Measurements from ENCODE around the gene TOX3.

Gene TOX3

DNA sequence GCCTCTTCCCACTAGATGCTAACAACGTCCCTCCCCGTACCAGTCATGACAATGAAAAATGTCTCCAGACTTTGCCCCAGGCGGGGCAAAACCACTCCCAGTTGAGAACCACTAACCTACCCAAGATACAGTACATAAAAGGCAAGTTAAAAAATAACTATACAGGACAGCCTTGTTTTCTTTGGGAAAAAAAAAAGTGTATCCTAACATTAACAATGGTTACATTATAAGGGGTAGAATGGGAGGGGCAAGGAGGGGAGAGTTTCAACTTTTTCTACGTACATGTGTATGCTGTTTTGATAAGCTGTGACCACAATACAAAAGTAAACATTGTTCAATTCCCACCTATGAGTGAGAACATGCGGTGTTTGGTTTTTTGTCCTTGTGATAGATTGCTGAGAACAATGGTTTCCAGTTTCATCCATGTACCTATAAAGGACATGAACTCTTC, 94.9 kb downstream of the TOX3 start:
- DNase-seq (ENCODE audit: low spot score) = no peak

DNA sequence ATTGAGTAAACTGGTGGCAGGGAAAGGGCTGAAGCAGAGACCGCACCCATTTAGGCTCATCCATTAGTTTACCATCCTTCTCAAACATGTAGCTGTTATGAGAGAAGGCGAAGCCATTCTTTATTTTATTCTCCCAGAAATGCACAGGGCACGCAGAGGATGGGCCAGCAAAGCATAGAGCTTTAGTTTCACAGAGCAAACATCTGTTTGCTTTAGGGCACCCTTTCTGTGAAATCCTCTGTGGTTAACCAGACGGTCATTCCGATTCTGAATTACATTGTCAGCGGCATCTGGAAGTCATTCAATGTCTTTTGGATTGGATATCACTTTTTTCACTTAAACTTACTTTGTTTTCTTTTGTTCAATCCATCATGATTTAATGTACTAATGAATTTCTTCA, 96.0 kb downstream of the TOX3 start:
- DNase-seq (ENCODE audit: low spot score) = no peak

DNA sequence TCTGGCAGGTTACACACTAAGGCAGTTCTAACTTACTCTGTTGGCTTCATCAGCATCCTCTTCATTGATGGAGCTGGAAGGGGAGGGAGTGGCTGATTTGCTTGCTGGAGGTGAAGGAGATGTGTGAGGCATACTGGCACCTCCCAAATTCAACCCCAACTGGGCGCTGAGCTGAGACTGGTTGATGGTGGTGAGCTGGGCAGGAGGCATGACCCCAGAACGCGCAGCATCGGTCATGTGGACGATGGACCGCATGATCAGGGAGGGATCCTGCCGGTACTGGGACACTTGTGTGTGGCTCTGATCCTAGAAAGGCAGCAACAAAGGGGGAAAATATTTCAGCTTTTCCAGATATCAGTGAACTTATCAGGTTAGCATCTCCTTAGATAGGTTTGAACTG, 96.7 kb downstream of the TOX3 start:
- no peak for DNase-seq (ENCODE audit: low spot score)

DNA sequence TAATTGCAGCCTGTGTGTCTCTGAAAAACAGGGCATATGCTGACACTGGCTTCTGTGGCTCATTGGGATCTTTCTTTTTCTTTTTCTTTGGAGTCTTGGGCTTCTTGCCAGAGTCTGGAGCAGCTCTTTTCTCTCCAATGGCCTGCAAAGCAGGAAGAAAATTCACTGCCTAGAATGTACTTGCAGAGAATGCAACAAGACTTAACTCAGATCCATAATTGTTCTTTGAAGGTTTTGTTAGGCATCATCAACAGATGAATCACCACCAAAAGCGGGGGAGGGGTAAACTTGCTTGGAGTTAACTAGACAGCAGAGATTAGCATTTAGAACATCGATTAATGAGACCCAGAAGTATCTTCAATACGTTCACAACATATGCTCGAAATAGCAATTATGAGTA, 100.9 kb downstream of the TOX3 start:
- no peak for DNase-seq (ENCODE audit: low spot score)

DNA sequence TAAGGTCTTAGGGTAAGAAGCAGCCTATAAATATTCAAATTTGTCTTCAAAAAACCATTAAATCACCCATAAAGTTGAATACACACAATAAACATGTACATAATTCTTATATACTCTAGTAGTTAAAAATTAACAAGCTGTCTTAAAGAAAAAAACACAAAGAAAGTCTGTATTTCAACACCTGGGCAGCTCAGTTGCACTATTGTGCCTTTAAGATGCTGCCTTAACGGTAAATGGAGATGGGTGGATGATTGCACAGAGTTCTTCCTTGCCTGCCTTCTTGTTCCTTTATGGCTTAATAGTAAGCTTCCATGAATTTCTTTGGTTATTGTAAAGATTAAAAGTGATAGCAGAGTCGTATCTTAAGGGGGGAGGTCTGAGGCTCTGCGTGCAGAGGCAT, 105.1 kb downstream of the TOX3 start:
- DNase-seq (ENCODE audit: low spot score) = no peak

DNA sequence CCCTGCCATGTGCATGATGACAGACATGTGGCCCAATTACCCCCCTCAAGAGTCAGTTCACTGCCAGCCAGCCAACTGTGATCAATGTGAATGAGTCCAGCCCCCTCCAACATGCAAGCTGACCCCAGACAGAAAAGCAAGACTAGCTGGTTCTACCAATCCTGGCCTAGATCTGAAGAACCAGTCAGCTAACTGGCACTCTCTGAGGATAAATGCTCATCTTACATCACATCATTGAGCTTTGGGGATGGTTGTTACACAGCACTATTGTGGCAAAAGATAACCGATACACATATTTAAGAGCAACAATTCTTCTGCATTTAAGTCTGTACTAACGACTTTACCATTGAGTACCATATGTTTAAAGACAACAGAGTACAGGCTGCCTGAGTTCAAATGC, 106.7 kb downstream of the TOX3 start:
- DNase-seq (ENCODE audit: low spot score) = no peak

DNA sequence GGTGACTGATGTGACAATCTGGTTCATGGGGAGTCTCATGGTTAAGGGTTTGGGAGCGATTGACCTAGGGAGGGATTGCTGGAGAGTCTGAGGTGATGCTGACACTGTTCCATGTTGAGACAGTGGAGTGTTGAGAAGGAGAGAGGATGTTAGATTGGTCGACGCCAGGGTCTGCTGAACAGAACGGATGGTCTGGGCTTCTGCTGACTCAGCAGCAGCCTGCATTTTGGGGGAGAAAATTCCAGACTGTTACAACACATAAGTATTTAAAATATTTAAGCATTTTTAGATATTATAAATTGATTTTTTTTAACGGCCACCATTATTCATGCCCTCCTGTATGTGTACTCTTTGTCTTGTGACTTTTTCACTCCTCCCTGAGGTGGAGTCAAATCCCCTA, 107.2 kb downstream of the TOX3 start:
- no peak for DNase-seq (ENCODE audit: low spot score)

DNA sequence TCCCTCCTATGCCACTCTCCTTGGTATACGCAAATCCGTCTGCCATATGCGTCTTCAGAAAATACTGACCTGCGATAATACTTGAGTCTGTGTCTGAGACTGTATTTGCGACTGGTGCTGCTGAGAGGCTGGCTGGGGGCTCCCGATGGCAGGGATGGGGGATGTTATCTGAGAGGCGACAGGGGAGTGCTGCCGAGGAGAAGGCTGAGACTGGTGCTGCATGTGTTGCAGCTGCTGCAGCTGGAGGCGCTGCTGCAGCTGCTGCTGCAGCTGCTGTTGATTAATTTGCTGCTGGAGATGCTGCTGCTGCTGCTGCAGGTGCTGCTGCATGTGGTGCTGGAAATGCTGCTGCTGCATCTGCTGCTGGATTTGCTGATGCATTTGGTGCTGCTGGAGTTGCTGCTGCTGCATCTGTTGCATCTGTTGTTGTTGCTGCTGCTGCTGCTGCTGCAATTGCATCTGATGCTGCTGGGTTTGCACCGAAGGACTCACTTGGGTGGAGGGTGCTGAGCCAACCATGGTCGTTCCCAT, 107.7 kb downstream of the TOX3 start:
- no peak for DNase-seq (ENCODE audit: low spot score)

DNA sequence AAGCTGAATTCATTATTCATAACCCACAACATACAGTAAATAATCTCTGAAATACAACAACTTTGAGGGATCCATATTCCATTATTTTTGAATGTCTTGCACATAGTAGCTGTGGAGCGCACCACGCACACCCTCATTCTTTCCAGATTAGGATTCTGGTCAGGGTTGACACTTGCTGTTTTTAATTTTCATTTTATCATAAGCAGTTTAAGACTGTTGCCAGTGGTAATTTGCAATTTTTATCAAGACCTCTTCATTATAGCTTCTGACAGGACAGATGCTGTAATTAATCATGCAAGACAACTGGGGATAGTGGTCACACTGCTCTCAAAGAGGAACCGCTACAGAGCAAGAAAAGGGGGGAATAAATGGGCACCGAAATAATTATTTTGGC, 109.7 kb downstream of the TOX3 start:
- no peak for DNase-seq (ENCODE audit: low spot score)

DNA sequence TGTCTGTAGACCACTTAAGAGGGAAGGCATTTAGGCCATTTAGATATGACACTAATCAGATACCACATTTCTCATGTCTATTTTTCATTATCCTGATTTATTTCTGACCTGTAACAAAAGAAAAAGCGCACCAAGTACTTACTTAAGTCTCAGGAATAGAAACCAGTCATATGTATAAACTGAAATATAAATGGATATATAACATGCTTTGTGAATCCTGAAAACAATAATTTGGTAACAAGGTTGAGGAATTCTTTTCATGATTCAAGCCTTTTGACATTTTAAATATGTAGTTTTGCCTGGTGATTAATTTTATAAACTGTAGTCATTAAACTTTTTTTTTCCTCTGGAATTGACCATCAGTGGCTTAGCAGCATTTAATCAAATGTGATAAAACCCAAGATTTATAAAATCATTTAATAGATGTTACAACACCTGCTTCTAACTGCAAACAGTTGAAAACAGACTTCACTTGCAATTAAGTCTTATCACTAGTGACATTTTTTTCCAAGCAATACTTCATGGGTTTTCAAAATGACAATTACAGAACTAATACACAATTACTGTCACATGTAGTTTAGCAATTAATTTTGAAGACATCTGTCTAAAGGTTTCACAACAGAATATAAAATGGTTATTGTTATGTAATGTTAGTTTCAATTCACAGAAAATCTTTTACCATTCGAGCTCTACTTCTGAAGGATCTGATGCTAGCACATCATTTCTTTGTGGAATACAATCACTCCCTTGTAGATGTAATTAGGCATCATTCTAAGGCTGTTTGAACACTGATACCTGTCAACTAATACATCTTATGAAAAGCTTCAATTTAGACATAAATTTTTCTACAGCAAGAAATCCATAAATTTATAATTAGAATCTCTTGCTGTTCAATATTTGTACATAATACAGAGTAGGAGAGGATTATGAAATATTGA, 110.3 kb downstream of the TOX3 start:
- no peak for DNase-seq (ENCODE audit: low spot score)

DNA sequence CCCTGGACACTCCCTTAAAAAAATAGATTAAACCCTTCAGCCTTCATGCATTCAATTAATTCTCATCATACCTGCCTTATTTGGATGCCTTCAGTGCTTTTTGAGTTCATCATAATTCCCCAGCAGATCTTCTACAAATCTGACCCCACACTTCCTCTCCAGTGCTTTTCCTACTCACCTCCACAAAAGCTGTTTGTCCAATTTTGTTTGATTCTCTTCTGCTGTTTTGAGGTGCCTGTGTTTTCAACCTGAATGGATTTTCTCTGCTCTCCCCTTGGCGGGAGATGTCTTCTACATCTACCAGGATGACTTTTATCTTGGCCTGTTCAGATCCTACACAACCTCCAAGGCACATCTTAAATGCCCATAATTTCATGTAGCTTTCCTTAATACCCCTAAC, 112.7 kb downstream of the TOX3 start:
- DNase-seq (ENCODE audit: low spot score) = no peak

DNA sequence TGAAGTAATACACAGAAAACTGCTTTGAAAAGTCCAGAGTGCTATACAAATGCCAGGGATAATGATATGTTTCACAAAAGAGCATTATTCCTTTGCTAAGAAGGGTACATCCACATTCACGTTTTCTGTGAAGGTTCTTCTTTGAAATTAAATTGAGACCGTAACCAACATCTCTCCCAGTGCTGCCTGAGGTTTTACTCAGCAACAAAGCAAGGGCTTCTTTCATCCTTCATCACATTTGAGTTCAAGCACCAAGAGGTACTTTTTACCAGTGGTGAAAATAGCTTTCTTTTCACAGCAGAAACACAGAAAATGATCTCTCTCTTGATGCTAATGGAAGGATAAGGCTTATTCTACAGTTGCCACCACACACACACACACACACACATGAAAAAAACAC, 113.3 kb downstream of the TOX3 start:
- DNase-seq (ENCODE audit: low spot score) = no peak

DNA sequence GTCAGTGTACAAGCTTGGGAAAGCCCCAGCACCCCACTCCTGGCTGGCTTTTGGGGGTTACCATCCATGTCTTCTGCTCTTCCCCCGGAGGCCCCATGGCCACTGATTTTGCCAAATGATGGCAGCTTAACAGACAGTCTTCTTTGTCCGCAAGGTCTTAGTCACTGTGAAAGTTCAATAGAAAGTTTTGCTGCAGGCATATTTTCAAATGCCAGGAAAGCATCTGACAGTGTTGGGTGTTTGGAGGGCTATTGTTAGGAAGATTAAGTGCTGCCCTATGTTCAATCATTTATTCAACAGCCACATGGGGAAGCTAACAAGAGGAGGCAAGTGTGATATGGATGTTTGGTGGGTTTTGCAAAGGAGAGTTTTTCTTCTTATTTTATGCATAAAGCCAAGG, 122.4 kb downstream of the TOX3 start:
- DNase-seq (ENCODE audit: low spot score) = no peak

DNA sequence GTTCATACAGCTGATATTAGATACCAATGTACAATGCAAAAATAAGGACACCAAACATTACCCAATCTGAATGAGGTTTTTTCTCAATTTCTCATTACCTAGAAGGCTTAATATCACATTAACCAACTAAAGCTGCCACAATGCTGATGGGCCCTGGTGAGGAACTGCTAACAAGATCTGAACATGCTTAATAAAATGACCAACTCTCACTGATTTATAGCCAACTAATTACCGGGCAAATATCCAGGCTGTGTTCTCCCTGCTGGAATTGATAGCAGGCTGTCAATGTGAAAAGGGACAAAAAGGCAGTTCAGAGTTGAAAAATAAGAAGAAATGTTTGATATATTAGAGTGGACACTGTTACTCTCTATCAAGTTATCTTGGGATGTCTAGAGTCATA, 124.6 kb downstream of the TOX3 start:
- no peak for DNase-seq (ENCODE audit: low spot score)

DNA sequence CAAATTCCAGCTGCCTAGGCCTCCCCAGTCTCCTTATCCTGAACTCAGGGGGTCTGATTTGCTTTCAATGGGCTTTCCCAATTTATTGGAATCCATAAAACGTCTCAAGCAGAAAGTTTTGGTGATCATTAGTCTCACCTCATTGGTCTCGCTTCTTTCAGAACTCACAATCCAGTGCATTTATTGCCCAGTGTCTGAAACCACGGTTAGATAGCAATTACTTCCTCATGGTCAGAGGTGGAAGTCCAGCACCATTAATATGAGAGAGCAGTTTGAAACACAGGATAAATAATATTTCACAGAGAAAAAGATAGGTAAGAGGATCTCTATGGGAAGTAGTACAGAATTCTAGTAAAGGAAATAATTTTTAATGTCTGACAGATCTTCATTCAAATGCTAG, 128.7 kb downstream of the TOX3 start:
- DNase-seq (ENCODE audit: low spot score) = no peak

DNA sequence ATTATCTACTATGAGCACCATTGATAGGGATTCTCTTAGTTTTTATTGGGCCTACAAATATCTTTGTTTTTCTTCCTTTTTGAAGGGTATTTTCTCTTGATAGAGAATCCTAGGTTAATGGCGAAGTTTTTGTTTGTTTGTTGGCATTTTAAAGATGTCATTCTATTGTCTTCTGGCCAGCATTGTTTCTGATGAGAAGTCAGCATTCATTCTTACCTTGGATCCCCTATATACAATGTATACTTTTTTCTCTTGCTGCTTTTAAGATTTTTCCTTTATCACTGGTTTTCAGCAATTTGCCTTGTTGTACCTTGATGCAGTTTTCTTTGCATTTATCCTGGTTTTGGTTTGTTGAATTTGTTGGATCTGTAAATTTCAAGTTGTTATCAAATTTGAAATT, 130.1 kb downstream of the TOX3 start:
- no peak for DNase-seq (ENCODE audit: low spot score)

DNA sequence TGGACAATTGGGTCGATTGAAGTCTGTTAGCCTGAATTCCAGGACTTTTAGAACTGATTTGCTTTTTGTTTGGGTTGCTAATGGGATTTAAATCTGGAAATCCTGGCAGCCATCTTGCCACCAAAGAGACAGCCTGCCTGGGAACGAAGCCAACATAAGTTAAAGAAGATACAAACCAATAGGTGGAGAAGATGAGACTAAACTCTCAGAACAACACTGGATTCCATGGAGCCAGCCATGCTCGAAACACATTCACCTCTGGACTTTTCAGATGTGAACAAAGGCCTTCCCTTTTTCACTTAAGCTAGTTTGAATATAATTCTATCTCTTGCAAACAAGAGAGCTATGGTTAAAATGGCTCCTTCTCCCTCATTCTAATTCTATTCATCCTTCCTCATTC, 135.9 kb downstream of the TOX3 start:
- no peak for DNase-seq (ENCODE audit: low spot score)

DNA sequence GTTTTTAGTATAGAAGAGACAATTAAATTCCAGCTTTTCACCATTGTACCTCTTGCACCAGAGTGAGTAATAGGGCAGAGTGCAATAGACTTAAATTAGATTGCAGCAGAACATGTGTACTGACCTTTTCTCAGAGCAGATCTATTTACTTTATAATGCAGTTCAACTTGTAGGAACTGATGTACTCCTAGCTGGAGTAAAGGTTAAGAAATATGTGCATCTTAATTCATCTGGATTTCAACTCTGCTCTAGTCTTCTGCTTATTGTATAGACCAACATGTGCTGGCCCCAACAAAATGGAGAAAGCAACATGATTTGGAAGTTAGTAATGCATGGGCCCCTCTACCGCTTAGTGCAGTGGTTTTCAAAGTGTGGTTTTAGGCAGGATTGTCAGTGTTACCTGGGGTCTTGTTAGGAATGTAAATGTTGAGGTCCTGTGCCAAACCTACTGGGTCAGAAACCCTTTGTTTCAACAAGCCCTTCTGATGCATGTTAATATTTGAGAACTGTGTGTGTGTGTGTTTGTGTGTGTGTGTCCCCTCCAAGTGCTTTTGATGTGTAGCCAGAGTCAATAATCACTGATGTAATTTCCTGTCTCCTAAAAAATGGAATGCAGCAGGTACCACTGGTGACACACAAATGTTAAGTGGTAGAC, 138.6 kb downstream of the TOX3 start:
- DNase-seq (ENCODE audit: low spot score) = no peak

DNA sequence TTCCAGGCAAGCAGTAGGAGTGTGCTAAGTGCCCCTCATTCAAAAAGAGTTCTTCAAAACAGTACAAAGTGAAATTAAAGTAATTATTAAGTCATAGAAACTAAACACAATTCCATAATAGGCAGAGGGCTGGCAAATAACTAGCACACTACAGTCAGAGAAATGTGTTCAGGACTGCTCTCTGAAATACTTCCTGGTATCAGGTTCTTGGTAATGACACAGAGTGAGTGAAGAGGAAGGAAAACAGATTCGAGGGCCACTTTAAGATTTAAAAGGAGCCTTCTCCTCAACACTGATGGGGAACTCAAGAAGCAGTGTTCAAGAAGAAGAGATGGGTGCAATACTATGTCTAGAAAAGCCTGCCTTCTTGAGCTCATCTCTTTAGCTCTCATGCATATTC, 139.2 kb downstream of the TOX3 start:
- no peak for DNase-seq (ENCODE audit: low spot score)

DNA sequence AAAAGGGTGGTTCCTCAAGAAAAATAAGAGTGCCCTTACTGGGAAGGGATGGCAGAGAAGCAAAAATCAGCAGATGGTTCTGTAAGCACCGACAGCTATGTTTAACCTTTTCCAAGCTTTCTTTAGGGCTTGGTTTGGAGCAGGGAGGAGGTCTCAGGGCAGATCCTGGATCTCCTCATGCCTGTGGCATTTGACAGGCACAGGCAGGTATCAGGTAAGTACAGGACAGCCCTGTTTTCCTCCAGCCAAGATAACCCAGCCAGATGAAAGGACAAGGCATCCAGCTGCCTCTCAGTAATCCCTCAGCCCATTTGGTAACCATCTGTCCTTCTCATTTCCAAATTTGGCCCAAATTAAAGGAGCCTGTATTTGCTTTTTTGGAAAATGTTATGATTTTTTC, 141.5 kb downstream of the TOX3 start:
- no peak for DNase-seq (ENCODE audit: low spot score)

DNA sequence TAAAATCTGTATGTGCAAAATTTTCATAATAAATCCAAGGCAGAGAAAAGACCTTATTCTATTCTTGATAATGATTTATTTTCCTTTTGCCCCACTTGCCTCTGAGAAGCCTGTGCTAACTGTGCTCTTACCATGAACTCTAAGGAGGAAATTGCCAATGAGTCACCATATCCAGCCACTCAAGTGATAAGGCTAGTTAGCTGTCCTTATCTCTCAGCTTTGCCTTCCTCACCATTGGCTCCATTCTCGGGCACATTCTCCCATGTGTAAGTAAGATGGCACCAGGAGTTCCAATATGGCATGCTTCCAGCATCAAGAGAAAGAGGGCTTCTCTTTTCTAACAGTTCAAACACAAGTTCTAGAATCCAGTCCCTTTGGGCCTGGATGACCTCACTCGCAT, 142.4 kb downstream of the TOX3 start:
- no peak for DNase-seq (ENCODE audit: low spot score)

DNA sequence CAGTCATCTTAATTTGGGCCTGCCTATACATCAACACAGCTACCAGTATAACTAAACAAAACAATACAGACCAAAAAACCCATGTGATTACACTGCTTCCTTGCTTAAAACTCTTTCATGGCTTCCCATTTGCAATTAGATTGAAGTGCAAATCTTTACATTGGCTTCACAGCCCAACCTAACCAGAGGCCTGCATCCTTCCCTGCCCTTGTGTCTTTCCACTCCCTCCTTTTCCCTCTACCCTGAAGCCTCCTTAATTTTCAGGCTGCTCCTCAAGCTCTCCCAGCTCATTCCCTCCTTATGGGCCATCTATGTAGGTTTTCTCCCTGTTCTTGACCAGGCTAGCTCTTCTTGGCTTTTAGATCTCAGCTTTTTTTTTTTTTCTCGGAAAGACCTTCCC, 147.8 kb downstream of the TOX3 start:
- no peak for DNase-seq (ENCODE audit: low spot score)

DNA sequence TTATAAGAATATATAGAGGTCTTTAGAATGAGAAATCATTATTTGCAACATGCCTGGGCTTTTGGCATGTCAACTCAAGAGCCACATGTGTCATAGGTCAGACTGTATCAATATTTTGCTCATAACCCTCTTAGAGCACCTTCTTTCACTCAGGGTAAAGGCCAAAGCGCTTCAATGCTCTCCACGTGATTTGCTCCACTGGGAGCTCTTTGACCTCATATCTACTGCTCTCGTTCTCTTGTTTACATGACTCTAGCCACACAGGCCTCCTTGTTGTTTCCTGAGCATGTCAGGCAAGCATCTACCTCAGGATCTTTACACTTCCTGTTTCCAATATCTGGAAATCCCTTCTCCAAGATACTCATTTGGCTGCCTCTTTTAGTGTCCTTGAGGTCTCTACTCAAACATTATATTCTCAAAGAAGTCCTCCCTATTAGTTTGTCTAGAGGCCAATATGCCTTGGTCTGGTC, 148.4 kb downstream of the TOX3 start:
- no peak for DNase-seq (ENCODE audit: low spot score)

All from hematopoietic multipotent progenitor cell treated with erythropoietin and hydrocortisone succinate and interleukin-3 and kit ligand, for 15 days (in vitro differentiated cells).